GM18499 (cell line): ENCODE data around the gene RYR2.

Experiments
- ATAC-seq: cut with Tn5 transposase; IDR thresholded peaks from one replicate; pipeline ENCODE4 v1.9.1; 2021; ENCODE audit warnings: moderate number of reproducible peaks; ENCODE audit not compliant: insufficient read depth, unreplicated experiment

RYR2 gene

GRCh38 chr1:237029850-237030535 lies 12.0 kb upstream of the RYR2 start:
- ATAC-seq, result no peak

DNA sequence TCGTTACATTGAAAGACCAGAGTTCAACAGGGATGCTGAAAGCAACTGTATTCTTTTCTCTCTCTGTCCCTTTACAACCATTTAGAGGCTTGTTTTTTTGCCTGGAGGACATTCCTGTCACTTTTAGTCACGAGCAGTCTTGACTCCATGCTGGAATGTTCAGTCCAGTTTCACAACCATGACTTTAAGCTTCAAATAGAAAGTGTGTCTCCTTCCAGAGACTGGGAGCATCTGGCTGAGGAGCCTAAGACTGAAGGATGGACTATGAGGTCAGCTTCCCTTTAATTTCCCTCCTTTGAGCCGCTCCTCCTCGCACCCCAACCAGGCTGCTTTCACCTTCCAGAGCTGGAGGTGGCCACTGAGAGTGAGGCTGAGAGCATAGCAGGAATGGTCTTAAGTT lies 10.5 kb upstream of the RYR2 start:
- no peak for ATAC-seq

GRCh38 chr1:237032029-237032428 lies 10.0 kb upstream of the RYR2 start:
- ATAC-seq, result peak; percentile 96

DNA sequence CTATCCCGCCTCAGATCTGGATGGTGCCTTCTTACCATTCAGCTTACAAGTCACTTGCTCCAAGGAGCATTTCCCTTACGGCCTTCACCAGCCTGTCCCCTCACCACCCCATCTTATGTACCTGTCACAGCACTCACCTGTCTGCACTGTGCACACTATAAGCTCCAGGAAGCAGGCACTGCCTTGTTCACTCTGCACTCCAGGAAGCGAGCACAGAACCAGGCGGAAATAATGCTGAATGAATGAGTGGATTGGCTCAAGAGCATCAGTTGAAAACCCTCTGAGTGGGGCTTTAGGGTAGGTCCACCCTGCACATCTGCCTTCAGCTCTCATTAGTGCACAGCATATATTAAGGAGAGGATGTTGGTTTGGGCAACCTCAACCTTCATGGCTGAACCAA lies 8.9 kb upstream of the RYR2 start:
- no peak for ATAC-seq

- no peak for ATAC-seq
These were observed 8.2 kb upstream of the RYR2 start for GRCh38 chr1:237033804-237034203.

DNA sequence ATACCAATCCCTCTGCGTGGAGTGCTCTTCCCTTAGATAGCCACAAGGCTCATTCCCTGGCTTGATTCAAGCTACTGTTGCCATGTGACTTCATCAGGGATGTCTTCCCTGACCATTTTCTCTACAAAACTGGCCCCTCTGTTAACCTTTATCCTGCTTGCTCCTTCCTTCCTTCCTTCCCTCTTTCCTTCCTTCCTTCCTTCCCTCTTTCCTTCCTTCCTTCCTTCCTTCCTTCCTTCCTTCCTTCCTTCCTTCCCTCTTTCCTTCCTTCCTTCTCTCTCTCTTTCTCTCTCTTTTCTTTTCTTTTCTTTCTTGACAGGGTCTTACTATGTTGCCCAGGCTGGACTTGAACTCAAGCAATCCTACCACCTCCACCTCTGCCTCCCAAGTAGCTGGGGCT lies 6.2 kb upstream of the RYR2 start:
- no peak for ATAC-seq

DNA sequence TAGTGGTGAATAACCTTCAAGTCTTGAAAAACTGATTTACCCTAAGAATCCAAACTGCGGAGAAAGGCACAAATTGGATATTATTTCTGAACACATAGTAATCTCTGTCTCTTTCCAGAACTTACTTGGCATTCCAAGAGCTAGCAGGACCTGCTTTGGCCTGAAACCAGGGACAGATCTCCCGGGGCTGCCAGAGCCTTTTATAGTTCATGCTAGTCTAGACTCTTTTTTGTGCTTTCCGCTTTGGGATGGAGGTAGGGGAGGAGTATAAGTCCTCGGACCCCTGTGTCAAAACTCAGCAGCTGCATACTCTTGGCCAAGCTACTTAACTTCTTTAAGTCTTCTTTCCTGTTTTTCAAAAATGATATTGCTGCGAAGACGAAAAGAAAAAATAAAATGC lies 3.8 kb upstream of the RYR2 start:
- no peak for ATAC-seq

- no peak for ATAC-seq
These were observed 1.2 kb upstream of the RYR2 start for GRCh38 chr1:237040823-237041222.

DNA sequence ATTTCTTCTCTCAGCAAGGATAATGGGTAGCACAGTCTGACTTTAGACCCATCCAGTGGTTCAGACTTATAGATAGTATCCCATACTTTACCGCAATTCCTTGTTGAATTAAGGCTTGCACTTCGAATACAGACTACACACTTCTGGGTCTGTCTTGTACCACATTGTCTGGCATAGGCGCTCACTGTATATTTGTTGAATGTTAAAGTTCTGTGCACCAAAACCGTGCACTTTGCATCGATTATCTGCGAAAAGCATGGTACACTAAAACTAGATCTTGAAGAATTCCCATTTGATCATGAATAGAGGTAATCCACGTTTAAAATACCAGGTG lies 556 bp upstream of the RYR2 start:
- ATAC-seq, result no peak

DNA sequence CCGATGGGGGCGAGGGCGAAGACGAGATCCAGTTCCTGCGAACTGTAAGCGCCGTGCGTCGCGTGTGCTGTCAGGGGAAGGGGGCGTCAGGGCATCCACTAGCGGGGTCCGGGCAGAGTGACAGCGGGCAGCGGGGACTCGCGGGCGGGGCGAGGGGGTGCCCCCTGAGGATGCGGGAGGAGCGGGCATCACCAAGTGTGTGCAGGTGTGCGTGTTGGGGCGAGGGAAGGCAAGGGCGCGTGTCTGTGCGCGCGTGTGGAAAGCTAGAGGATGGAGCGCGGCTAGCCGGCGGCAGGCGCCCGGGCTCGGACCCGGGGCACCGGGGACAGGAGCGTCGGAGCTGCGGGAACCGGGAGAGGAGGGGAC lies 525 bp downstream of the RYR2 start:
- ATAC-seq, result no peak

- no peak for ATAC-seq
These were observed 1.1 kb downstream of the RYR2 start for GRCh38 chr1:237042892-237043576.

DNA sequence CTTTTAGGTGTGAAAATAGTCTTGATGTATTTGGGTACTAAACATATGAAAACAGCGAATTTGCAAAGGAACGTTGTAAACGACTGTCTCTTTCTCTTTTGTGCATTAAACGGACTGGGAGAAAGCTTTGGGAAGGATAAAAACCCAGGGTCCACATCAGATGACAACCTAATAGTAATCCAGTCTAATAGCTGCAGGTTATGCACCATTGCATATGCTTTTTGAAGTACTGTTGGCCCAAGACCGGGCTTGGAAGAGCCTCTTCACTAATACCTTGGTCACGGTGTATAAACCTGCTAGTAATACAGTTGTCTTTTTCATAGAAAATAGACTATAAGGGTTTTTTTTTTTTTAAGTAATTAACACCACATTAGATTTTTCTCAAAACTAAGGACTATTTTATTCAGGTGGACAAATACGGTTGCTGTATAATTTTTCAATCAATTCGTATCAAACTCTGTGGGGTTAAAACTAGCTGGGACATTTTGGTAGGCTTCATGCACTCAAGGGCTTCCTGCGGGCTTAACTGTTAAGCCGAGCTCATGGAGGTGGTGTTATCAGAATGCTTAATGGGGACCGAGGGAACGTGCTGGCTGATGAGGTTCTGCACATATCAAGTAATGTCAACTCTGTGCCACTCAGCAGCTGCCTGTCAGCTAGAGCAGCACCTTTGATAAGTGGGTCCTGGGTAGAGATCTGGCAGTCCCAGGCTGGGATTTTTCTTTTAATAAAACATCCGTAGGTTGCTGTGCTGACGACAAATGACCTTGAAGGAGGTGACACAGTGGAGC lies 2.1 kb downstream of the RYR2 start:
- ATAC-seq, result no peak

- no peak for ATAC-seq
These were observed 3.5 kb downstream of the RYR2 start for GRCh38 chr1:237045278-237046016.

- no peak for ATAC-seq
These were observed 6.8 kb downstream of the RYR2 start for GRCh38 chr1:237048803-237049202.

- ATAC-seq, result no peak
These were observed 8.2 kb downstream of the RYR2 start for GRCh38 chr1:237050185-237050584.

DNA sequence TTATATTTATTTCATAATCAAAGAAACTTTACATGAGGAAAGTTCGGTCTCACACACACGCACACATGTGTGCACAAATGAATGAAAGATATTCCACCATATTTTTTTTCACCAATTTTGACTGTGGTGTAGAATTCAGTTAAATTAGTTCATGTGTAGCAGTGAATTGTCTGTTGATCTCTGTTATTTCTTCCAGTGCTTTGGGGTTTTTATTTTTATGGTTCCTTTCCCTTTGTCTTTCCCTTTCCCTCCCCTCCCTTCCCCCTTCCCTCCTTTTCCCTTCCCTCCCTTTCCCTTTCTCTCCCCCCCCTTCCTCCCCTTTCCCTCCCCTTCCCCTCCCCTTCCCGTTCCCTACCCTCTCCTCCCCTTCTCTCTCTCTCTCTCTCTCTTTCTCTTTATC lies 8.9 kb downstream of the RYR2 start:
- ATAC-seq, result no peak

DNA sequence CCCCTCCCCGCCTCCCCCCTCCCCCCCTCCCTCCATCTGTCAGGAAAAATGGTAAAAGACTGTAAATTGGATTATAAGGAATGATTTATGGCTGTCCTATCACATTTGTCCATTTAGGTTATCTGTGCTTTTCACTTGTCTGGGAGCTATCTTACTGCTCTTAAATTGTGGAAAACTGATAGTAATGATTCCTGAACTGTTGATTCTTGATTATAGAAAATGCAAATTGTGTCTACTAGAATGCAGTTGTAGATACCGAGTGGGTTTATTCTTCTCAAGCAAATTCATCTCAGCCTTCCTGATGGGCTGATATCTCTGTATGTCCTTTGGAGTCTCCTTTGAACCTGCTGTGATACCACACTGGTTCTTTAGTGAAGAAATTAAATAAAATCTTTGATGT lies 12.3 kb downstream of the RYR2 start:
- no peak for ATAC-seq

DNA sequence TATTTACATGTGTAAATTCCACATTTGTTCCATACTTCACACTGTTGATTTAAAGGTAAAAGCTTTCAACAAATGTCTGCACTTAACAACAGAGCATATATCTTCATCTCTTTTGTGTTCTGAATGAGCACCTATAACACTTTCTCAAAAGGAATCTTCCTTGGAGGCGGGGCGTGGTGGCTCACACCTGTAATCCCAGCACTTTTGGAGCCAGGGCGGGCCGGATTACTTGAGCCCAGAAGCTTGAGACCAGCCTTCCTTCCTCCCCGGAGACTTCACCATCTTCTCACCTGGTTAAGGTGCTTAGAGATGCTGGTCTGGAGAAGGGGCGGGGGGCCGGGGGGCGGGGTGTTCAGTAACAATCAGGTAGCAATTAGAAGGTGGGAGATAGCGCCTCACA lies 16.5 kb downstream of the RYR2 start:
- no peak for ATAC-seq

- ATAC-seq, result no peak
These were observed 17.3 kb downstream of the RYR2 start for GRCh38 chr1:237059244-237059643.

DNA sequence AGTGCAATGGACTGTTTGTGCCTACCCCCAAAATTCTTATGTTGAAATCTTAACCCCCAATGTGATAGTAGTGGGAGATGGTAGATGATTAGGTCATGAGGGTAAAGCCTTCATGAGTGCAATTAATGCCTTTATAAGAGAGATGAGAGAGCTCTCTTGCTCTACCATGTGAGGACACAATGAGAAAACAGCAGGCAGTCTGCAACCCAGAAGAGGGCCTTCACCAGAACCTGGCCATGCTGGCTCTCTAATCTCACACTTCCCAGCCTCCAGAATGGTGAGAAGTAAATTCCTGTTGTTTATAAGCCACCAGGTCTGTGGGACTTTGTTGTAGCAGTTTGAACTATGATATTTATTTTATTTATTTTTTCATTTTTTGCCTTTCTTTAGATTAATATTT lies 21.0 kb downstream of the RYR2 start:
- ATAC-seq, result no peak

DNA sequence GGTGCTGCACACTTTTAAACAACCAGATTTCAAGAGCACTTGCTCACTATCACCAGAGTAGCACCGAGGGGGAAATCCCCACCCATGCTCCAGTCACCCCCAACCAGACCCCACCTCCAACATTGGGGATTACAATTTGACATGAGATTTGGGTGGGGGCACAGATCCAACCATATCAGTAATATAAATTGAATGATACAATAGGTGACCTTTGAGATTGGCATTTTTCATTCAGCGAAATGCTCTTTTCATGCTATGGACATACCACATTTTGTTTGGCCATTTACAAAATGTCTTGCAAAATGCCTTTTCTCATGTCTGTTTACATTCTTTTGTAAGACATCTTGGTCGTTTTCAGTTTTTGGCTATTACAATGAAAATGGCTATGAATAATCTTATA lies 23.9 kb downstream of the RYR2 start:
- ATAC-seq, result no peak
